ENCODE results near the gene FURIN. TPM values are rescaled to one million over a fixed set of nuclear protein-coding genes. Genes with fewer than 3 reads are reported as not detected.

The FURIN gene
- polyA plus RNA-seq, 3 donors: 6.5 to 47.3 (median 14.3) TPM

- 97% methylated on average over 23 of the region's 35 CpGs for WGBS (ENCODE audit: insufficient coverage)
- no peaks in the 10 kb centered on the region for H3K9me3 ChIP-seq (replicated peaks in 1 of 2; ENCODE audit: control insufficient read depth in 1 of 2, insufficient read depth in 1 of 2, low read length in 2 of 2)
- H3K9me3 Mint-ChIP-seq: no peaks in the 10 kb centered on the region
- H3K9ac ChIP-seq (ENCODE audit: insufficient read depth, low read length, poor library complexity, severe bottlenecking): no peak overlapping the region
- no peaks in the 10 kb centered on the region for H3K27me3 ChIP-seq (ENCODE audit: control insufficient read depth in 2 of 2, insufficient read depth in 2 of 2, low read length in 2 of 2)
- no peak overlapping the region for H3K4me3 Mint-ChIP-seq
- H3K79me2 ChIP-seq (ENCODE audit: insufficient read depth, low read length): peaks cover 63% of the 10 kb centered on the region
- no peak overlapping the region for H2AFZ ChIP-seq (ENCODE audit: insufficient read depth, low read depth, low read length, poor library complexity, severe bottlenecking)
- H3K4me3 ChIP-seq (replicated peaks in 1 of 3; ENCODE audit: low read depth in 2 of 3, low read length in 3 of 3): no peak overlapping the region
- peaks cover 14% of the 10 kb centered on the region for H3K4me1 Mint-ChIP-seq
- peaks cover 74 to 79% of the 10 kb centered on the region in 2 donors for H3K36me3 ChIP-seq (replicated peaks in 1 of 2; ENCODE audit: control insufficient read depth in 1 of 2, insufficient read depth in 2 of 2, low read length in 2 of 2)
- TF ChIP-seq CTCF (IDR thresholded peaks at IDR 0.05): no peak
- H3K27ac ChIP-seq (ENCODE audit: low read depth in 1 of 2, low read length in 2 of 2): no peak overlapping the region
- H3K27me3 Mint-ChIP-seq (ENCODE audit: low read depth in 3 of 3): peaks cover 0 to 1% (median 0%) of the 10 kb centered on the region in 3 donors
- H3K4me2 ChIP-seq (replicated peaks; ENCODE audit: extremely low read depth, low read length, poor library complexity, severe bottlenecking): no peak overlapping the region
- H3K36me3 Mint-ChIP-seq: peaks cover 65 to 77% of the 10 kb centered on the region in 2 donors
- no peak for DNase-seq
- H4K20me1 ChIP-seq (ENCODE audit: insufficient read depth, low read length): peaks cover 73% of the 10 kb centered on the region
- intact Hi-C loops (cut with micrococcal nuclease): loop anchor here (5.0 to 10.0 kb wide), 3 partner anchors 63 to 165 kb away; partner anchors contain the start of gene BLM (in 1 of the 2)
- peaks cover 12 to 23% of the 10 kb centered on the region in 2 donors for H3K4me1 ChIP-seq (ENCODE audit: control insufficient read depth in 1 of 2, insufficient read depth in 2 of 2, low read length in 2 of 2)
- H3K27ac Mint-ChIP-seq: no peak overlapping the region
These were observed 11.5 kb downstream of the FURIN start for GRCh38 chr15:90879730-90880366.

- intact Hi-C loops (cut with micrococcal nuclease): loop anchor here in 1 of 2 donors (10.0 kb wide), 1 partner anchor 166 kb away; the partner anchor contains the start of gene BLM
- WGBS (ENCODE audit: insufficient coverage): 100% methylated on average over 12 of the region's 16 CpGs
- H3K79me2 ChIP-seq (ENCODE audit: insufficient read depth, low read length): peaks cover 63% of the 10 kb centered on the region
- H4K20me1 ChIP-seq (ENCODE audit: insufficient read depth, low read length): peaks cover 72% of the 10 kb centered on the region
- H2AFZ ChIP-seq (ENCODE audit: insufficient read depth, low read depth, low read length, poor library complexity, severe bottlenecking): no peak overlapping the region
- peaks cover 15 to 30% of the 10 kb centered on the region in 2 donors for H3K4me1 ChIP-seq (ENCODE audit: control insufficient read depth in 1 of 2, insufficient read depth in 2 of 2, low read length in 2 of 2)
- H3K27ac ChIP-seq (ENCODE audit: low read depth in 1 of 2, low read length in 2 of 2): no peak overlapping the region
- Mint-ChIP-seq H3K4me1 (peaks cover 20% of the 10 kb centered on the region), H3K4me3 (no peak overlapping the region), H3K27me3 (ENCODE audit: low read depth in 3 of 3) (no peaks in the 10 kb centered on the region), H3K9me3 (no peaks in the 10 kb centered on the region), H3K27ac (peak overlapping the region in 1 of 7 donors; percentile 35), H3K36me3 (peaks cover 60 to 71% of the 10 kb centered on the region in 2 donors)
- no peak overlapping the region for H3K4me3 ChIP-seq (replicated peaks in 1 of 3; ENCODE audit: low read depth in 2 of 3, low read length in 3 of 3)
- peaks cover 72 to 75% of the 10 kb centered on the region in 2 donors for H3K36me3 ChIP-seq (replicated peaks in 1 of 2; ENCODE audit: control insufficient read depth in 1 of 2, insufficient read depth in 2 of 2, low read length in 2 of 2)
- no peak for TF ChIP-seq CTCF (IDR thresholded peaks at IDR 0.05)
- no peak overlapping the region for H3K4me2 ChIP-seq (replicated peaks; ENCODE audit: extremely low read depth, low read length, poor library complexity, severe bottlenecking)
- H3K27me3 ChIP-seq (ENCODE audit: control insufficient read depth in 2 of 2, insufficient read depth in 2 of 2, low read length in 2 of 2): no peaks in the 10 kb centered on the region
- no peak for DNase-seq
- no peaks in the 10 kb centered on the region for H3K9me3 ChIP-seq (replicated peaks in 1 of 2; ENCODE audit: control insufficient read depth in 1 of 2, insufficient read depth in 1 of 2, low read length in 2 of 2)
- H3K9ac ChIP-seq (ENCODE audit: insufficient read depth, low read length, poor library complexity, severe bottlenecking): no peak overlapping the region
These were observed 12.2 kb downstream of the FURIN start for GRCh38 chr15:90880381-90881145.
